GM18498 (cell line): ENCODE measurements around the gene DLGAP1.
A peak's percentile ranks its signal among the peaks of the same experiment; 100 is the strongest.
"Not testable (repeated sequence)": the region's sequence is repeated elsewhere in the genome, so short reads cannot be mapped to it uniquely, and the experiment has no call there.

ENCODE experiments used
- ATAC-seq: cut with Tn5 transposase; IDR thresholded peaks from one replicate; pipeline ENCODE4 v1.9.1; 2021; ENCODE audit warnings: mild to moderate bottlenecking, moderate library complexity; ENCODE audit not compliant: unreplicated experiment

The DLGAP1 gene

GRCh38 chr18:3599861-3600260, 855.2 kb downstream of the DLGAP1 start:
- ATAC-seq = no peak

GRCh38 chr18:3599195-3599594, 855.9 kb downstream of the DLGAP1 start:
- ATAC-seq = no peak

DNA sequence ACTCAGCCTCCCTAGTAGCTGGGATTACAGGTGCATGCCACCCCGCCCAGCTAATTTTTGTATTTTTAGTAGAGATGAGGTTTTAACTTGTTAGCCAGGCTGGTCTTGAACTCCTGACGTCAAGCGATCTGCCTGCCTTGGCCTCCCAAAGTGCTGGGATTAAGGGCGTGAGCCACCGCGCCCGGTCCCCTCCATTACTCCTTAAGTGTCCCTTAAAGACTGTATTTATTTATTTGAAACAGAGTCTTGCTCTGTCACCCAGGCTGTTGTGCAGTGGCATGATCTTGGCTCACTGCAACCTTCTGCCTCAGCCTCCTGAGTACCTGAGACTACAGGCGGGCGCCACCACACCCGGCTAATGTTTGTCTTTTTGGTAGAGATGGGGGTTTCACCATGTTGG, 856.5 kb downstream of the DLGAP1 start:
- no peak for ATAC-seq

- no peak for ATAC-seq
These were observed 857.4 kb downstream of the DLGAP1 start for GRCh38 chr18:3597409-3598357.

- ATAC-seq = no peak
These were observed 858.3 kb downstream of the DLGAP1 start for GRCh38 chr18:3596637-3597384.

GRCh38 chr18:3596324-3596636, 858.8 kb downstream of the DLGAP1 start:
- ATAC-seq = no peak

DNA sequence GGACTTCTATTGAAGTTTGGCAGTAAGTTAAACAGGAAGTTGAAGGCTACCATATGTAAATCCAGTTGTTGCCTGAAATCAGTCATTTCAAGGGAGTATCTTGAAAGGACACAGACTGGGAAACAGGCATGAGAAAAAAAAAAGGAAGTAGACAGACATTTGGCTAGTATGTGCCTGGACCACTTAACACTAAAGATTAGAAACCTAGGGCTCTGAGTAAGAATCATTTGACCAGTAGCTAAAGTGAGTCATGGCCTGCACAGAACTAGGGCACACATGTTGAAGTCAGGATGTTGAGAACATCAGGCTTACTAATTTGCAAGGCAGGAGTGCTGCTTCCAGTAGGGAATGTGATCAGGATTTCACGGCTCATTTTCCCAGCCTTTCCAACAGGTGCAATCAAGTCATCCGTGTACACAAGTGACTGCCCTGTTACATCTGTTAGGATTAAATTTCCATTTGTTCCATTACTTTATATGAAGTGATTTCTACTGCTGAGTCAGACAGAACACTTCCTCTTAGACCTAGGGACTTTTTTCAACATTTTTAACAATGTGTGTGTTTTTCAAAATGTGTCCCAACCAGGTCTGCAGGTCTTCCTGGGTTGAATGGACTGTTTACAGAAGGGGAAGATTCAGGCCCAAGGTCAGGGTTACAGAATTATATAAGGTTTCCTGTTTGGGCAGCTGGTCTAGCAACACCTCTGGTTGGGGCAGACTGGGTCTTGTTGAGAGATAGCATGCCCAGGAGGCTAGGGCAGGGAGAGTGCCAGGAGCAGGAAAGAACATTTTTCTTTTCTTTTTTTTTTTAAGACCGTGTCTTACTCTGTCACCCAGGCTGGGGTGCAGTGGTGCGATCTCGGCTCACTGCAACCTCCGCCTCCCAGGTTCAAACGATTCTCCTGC, 859.5 kb downstream of the DLGAP1 start:
- ATAC-seq = peak; percentile 47

DNA sequence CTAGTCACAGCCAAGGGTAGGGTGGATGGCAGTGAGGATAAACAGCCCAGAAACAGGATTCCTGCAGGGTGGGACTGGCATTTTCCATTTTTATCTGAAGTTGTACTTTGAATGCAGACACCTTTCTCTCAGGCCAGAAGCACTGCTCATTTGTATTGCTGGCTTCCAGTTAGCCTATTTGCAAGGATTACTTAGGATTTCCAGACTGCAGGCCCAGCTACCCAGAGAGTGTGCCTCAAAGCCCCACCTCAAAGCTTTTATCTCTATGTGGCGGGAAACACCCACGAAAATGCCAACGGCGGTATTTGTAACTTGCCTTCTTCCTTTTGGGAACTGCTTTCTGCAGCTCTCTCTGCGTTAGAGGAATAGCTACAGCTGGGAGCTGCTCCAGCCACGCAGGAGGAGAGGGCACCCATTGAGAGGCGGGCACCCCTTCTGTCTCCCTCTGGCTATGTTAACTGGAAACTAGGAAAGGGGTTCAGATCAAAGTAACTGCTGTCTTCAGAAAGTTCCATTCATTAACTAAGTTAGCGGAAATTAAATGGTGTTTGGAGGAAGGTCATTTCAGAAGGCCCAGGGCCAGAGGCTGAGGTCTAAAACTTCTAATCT, 860.2 kb downstream of the DLGAP1 start:
- ATAC-seq = no peak

GRCh38 chr18:3593904-3594759, 861.0 kb downstream of the DLGAP1 start:
- peak; percentile 71 for ATAC-seq

DNA sequence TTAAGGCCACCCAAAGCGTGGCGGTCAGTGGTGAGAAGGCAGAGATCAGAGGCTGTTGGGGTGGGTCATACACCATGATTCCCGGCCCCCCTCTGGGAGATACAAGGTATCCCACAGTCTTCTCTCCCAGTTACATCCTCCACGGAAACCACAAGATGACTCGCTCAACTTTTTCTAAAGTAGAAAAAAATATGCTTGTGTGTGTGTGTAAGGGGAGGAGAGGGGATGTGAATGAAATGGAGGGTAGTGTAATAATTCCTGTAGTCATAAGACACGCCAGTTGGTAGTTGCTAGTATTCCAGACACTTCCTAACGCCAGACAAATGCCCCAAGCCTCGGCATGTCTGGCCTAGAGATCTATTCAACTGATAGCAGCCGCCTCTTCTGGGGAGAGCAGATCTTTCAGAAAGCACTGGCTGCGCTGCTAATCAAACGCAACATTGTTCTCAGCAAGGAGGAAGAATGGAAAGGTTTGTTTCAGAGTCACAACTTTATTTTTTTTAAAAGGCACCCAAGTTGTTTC, 861.7 kb downstream of the DLGAP1 start:
- ATAC-seq = peak; percentile 6

- ATAC-seq = no peak
These were observed 862.2 kb downstream of the DLGAP1 start for GRCh38 chr18:3592864-3593263.

- ATAC-seq = no peak
These were observed 864.9 kb downstream of the DLGAP1 start for GRCh38 chr18:3590096-3590630.

DNA sequence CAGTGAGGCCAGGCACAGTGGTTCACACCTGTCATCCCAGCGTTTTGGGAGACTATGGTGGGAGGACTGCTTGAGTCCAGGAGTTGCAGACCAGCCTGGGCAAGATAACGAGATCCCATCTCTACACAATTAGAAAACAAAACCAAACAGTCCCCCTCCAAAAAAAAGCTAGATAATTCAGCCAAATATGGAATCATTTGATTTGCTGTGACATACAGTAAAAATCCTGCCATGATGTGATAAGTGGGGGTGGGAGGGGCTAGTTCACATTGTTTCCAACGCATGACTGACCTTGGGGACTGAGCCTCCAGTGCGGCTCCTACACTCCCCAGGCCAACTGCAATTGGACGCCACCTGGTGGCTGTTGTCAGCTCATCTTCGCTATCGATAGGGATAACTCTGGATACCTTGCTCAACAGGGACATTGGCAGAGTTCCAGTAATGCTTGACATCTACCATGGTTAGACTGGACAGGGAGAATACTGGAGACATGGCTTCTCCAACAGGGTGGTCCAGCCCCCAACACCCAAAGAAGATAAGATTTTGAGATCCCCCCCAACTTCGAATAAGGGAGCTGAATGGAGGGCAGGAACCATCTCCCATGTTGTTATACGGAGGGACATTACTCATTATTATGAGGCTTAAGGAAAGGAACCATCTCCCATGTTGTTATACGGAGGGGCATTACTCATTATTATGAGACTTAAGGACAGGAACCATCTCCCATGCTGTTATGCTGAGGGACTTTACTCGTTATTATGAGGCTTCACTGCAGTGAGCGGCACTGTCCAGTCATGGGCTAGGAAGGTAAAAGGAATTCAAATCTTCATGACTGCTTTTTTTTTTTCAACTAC, 869.2 kb downstream of the DLGAP1 start:
- ATAC-seq = peak; percentile 26

DNA sequence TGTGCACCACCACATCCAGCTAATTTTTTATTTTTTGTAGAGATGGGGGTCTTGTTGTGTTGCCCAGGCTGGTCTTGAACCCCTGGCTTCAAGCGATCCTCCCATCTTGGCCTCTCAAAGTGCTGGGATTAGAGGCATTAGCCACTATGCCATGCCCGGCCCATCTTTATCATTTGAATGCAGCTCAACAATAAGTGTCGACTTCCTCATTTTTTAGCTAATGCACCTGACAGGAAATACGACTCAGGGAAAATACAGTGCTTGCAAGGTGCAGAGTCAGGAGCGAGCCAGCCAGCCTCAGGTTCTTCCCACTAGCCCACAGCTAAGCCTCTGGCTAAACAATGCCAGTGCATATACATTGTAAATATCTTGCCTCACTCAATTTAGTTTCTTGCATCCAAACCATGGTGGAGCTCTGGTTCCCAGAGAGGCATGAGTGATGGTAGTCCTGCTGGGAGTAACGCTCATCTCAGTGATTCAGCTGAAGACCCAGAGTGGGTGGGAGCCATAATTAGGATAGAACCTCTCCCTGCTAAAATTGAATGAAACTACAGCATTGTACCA, 870.1 kb downstream of the DLGAP1 start:
- no peak for ATAC-seq

GRCh38 chr18:3584266-3584861, 870.7 kb downstream of the DLGAP1 start:
- no peak for ATAC-seq

DNA sequence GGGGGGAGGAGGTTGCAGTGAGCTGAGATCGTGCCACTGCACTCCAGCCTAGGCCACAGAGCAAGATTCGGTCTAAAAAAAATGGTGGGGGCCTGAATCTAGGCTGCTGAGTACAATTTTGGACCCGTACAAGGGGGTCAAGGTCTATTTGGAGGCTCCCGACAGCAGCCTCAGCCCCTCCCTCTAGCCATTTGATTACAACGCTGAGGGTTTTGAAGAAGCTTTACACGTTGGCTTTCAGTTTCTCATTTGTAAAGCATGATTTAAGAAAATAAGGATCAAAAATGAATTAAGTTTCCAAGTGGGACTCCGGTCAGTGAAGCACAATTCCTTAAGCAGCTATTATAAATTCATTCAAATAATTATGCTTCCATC, 871.2 kb downstream of the DLGAP1 start:
- ATAC-seq = no peak

GRCh38 chr18:3583106-3583872, 871.8 kb downstream of the DLGAP1 start:
- not testable (repeated sequence) for ATAC-seq
